LNCAP (cell line): ENCODE data around the gene APC.

Source experiments
- TF ChIP-seq, protein P1 (sequence below): fragments of 450-650 bp; IDR thresholded peaks from 2 replicates; pipeline ENCODE4 v1.5.1; 2017; ENCODE audit warnings: mild to moderate bottlenecking

Gene APC

DNA sequence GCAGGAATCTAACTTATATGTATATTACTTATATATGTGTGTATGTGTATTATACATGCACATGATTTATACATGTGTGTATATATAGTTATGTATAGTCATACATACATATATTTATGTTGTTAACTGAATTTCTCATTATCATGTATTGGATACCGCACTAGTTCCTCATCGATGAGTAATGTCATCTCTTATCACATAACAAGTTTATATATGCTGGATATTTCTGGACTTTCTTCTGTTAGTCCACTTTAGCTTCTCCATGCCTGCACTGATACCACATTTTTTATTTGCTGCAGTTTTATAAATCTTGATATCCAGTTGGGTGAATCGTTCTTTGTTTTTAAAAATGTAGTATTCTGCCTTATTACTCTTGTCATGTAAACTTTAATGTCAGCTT, 50.2 kb downstream of the APC start:
- TF ChIP-seq, protein P1, sequence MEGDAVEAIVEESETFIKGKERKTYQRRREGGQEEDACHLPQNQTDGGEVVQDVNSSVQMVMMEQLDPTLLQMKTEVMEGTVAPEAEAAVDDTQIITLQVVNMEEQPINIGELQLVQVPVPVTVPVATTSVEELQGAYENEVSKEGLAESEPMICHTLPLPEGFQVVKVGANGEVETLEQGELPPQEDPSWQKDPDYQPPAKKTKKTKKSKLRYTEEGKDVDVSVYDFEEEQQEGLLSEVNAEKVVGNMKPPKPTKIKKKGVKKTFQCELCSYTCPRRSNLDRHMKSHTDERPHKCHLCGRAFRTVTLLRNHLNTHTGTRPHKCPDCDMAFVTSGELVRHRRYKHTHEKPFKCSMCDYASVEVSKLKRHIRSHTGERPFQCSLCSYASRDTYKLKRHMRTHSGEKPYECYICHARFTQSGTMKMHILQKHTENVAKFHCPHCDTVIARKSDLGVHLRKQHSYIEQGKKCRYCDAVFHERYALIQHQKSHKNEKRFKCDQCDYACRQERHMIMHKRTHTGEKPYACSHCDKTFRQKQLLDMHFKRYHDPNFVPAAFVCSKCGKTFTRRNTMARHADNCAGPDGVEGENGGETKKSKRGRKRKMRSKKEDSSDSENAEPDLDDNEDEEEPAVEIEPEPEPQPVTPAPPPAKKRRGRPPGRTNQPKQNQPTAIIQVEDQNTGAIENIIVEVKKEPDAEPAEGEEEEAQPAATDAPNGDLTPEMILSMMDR, result no peak

DNA sequence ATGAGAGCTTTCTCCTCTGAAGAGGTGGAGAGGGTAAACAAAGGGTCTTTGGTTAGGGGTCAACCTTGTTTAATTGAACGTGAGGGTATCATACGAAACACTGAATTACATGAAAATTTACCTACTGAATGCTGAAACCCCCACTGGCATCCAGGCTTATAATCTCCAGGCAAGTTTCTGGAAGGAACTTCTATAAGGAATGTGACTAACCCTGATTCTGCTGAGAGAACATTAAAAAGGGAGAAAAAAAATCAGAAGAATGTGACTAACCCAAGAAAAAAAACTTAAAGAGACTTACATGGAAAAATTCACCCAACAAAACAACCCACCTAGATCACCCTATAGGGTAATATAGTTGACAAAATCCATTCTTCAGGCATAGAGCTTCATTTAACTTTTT, 55.5 kb downstream of the APC start:
- TF ChIP-seq, protein P1, result no peak

DNA sequence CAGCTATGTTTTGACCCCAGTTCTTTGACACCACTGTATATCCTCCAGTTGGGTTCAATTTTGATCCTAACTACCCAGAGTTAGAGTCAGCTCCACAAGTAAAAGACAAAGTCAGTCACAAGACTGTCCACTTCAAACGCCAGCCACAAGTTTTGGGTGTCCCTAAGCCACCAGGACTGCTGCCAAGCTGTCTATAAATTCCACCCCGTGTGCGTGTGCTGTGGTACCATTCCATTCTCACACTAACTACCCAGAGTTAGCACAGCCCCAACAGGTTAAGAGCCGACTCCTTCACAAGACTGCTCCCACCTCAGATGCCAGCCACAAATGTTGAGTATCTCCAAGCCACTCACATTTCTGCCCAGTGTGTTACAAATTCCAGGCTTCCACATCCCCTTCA, 56.7 kb downstream of the APC start:
- TF ChIP-seq, protein P1, result no peak

DNA sequence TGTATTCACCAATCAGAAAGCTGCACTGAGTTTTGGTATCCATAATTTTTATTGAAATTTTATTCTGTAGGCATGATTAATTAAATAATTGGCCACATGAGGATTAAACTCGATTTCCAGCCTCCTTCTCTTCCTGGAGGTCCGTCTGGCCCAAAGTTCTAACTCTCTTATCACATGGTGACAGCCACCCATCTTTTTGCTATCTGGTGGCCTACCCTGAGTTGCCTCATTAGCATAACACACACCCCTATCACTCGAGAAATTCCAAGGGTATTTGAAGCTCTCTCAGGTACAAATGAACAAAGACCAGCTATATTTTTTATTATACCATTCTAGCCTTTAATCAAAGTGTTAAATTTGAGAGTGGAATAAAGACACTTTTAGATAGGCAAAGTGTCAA, 57.7 kb downstream of the APC start:
- TF ChIP-seq, protein P1, result no peak

DNA sequence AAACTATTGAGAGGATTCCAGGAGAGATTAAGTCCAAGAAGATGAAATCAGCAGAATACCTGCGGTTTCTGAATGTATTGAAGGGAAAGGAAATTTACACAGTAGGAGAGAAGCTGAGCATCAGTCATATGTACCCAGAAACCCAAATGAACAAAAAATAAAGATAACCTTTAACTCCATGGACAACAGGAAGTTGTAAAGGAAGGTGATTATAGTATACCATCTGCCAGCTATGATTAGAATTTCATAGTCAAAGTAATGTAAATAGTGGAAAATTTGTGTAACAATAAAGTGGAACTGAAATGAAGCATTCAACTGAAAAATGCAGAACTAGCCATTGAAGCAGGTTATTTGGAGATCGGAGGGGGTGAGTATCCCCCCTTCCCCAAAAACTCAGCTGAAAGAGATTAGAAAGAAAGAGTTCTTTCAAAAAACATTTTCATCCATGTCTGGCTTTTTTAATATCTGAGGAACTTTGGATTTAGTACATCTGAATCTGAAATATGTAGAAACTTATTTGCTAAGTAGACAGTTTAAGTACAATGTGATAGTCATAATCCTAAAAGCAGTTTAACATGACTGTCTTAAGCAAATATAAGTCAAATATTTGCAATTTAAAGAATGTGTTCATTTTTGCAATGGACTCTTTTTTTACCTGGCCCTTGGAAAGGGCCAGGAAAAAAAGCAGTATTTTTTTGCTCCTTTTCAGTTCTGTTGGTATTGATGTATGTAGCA, 58.4 kb downstream of the APC start:
- TF ChIP-seq, protein P1, result no peak

DNA sequence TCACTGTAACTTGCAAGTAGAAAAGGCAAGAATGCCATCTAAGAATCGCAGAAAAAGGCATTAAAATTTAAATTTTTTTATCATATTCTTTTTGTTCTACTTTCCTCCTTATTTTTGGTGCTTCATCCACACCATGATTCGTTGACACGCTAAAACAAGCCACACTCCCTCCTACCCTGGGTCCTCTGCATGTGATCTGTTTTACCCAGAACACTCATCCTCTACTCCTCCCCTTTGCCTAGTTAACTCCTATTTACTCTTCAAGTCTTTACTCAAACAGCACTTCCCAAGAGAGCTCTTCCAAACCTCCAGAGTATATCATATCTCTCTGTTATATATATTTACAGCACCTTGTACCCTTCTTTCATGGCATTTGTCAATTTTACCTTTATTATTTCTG, 62.0 kb downstream of the APC start:
- TF ChIP-seq, protein P1, result no peak

DNA sequence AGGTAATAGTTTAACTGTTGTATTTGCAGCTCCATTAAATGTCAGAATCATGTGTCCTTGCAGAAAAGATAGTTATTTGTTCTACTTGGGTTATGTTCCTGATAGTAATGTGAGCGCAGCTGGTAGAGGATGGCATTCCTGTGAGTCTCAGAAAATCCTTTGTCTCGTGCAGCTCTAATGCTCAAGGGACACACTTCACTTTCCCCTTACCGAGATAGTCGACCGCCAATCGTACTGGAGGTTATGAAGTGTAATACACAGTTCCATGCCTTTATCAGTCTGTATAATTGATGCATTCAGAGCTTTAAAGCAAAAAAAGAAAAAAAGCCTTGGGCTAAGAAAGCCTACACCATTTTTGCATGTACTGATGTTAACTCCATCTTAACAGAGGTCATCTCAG, 63.2 kb downstream of the APC start:
- TF ChIP-seq, protein P1, result no peak

DNA sequence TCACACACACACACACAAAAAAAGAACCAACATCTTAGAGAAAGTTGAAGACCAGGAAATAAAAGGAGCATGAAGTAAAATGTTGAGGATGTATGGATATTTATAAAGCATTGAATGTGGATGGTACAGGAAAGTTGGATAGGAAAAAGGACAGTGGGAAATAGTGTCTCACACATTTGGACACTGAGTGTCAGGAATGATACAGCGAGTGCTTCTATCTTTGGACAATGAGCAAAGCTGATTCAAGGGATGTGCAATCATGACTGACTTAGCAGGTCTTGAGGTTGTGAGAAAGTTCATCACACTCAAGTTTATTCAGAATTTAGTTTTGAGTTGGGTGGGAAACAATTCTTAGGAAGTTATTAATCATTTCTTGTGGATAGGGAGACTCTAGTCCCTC, 73.3 kb downstream of the APC start:
- TF ChIP-seq, protein P1, result no peak
